WTC11 (cell line): Measurements from ENCODE around the gene CCT6A. TPM values are rescaled to one million over a fixed set of nuclear protein-coding genes. Genes with fewer than 3 reads are reported as not detected.
"Not testable (repeated sequence)": the region's sequence is repeated elsewhere in the genome, so short reads cannot be mapped to it uniquely, and the experiment has no call there.

Experiments used
- ATAC-seq: fragments of 200-7000 bp; cut with Tn5 transposase; 2 replicates; pipeline ENCODE4 v1.10.0; 2021; ENCODE audit warnings: mild to moderate bottlenecking, moderate library complexity
- CTCF ChIA-PET: fragments of 300-600 bp; sonication (Branson Sonifier 250); formaldehyde crosslinking; loops from one replicate; lab custom pipeline; 2021; ENCODE audit warnings: antibody characterized with exemption; lab: Charles Lee
- POLR2A ChIA-PET: fragments of 350-600 bp; sonication (Branson Sonifier 250); formaldehyde crosslinking; loops from one replicate; lab custom pipeline; 2021; ENCODE audit warnings: antibody characterized with exemption; lab: Charles Lee
- DNase-seq: peaks from one replicate; pipeline ENCODE4 v3.0.0; 2021; ENCODE audit warnings: low spot score
- H3K27ac Mint-ChIP-seq: 2 replicates; pipeline ENCODE4 v1.8.0; 2021; ENCODE audit warnings: mixed read lengths
- H3K27me3 Mint-ChIP-seq: 2 replicates; pipeline ENCODE4 v1.8.0; 2021; ENCODE audit warnings: low read depth, mild to moderate bottlenecking, moderate library complexity, mixed read lengths
- H3K36me3 Mint-ChIP-seq: 2 replicates; pipeline ENCODE4 v1.8.0; 2021; ENCODE audit warnings: mixed read lengths
- H3K4me1 Mint-ChIP-seq: 2 replicates; pipeline ENCODE4 v1.8.0; 2022; ENCODE audit warnings: mixed read lengths
- H3K4me3 Mint-ChIP-seq: 2 replicates; pipeline ENCODE4 v1.8.0; 2021; ENCODE audit warnings: mild to moderate bottlenecking, moderate library complexity, mixed read lengths
- H3K9me3 Mint-ChIP-seq: 2 replicates; pipeline ENCODE4 v1.8.0; 2021; ENCODE audit warnings: mixed read lengths
- ATF1 ChIP-seq: sonication (generic); formaldehyde crosslinking; IDR thresholded peaks from 2 replicates; pipeline ENCODE4 v1.8.1; 2023; ENCODE audit warnings: mild to moderate bottlenecking, moderate library complexity, missing genetic modification reagents
- CREB1 ChIP-seq: sonication (generic); formaldehyde crosslinking; IDR thresholded peaks from 2 replicates; pipeline ENCODE4 v1.8.0; 2023; ENCODE audit warnings: mild to moderate bottlenecking, missing genetic modification reagents
- ERG ChIP-seq: fragments of 250-450 bp; sonication (Bioruptor Pico); IDR thresholded peaks from 2 replicates; pipeline ENCODE4 v1.8.0; 2021; ENCODE audit warnings: mild to moderate bottlenecking
- FOXK1 ChIP-seq: sonication (generic); formaldehyde crosslinking; IDR thresholded peaks from 2 replicates; pipeline ENCODE4 v1.8.0; 2022; ENCODE audit warnings: mild to moderate bottlenecking, moderate library complexity, missing genetic modification reagents
- FOXP1 ChIP-seq: sonication (generic); formaldehyde crosslinking; IDR thresholded peaks from 2 replicates; pipeline ENCODE4 v1.8.0; 2022; ENCODE audit warnings: missing genetic modification reagents, mild to moderate bottlenecking, moderate library complexity, borderline replicate concordance
- GABPB1 ChIP-seq: sonication (generic); formaldehyde crosslinking; IDR thresholded peaks from 2 replicates; pipeline ENCODE4 v1.8.1; 2023; ENCODE audit warnings: mild to moderate bottlenecking, missing genetic modification reagents
- IRF2 ChIP-seq: sonication (generic); formaldehyde crosslinking; IDR thresholded peaks from 2 replicates; pipeline ENCODE4 v1.8.0; 2022; ENCODE audit warnings: low read depth, missing genetic modification reagents, borderline replicate concordance
- JUN ChIP-seq: sonication (generic); formaldehyde crosslinking; IDR thresholded peaks from 2 replicates; pipeline ENCODE4 v1.8.0; 2023; ENCODE audit warnings: mild to moderate bottlenecking, missing genetic modification reagents
- MLX ChIP-seq: sonication (generic); formaldehyde crosslinking; IDR thresholded peaks from 2 replicates; pipeline ENCODE4 v1.8.1; 2023; ENCODE audit warnings: mild to moderate bottlenecking, missing genetic modification reagents, moderate library complexity
- PRDM15 ChIP-seq: sonication (generic); formaldehyde crosslinking; IDR thresholded peaks from 2 replicates; pipeline ENCODE4 v1.8.0; 2022; ENCODE audit warnings: missing genetic modification reagents
- RELA ChIP-seq: sonication (generic); formaldehyde crosslinking; IDR thresholded peaks from 2 replicates; pipeline ENCODE4 v1.8.1; 2022; ENCODE audit warnings: missing genetic modification reagents, mild to moderate bottlenecking, borderline replicate concordance
- SP1 ChIP-seq: sonication (generic); formaldehyde crosslinking; conservative IDR thresholded peaks from 2 replicates; pipeline ENCODE4 v1.8.1; 2022; ENCODE audit warnings: missing genetic modification reagents
- ZNF263 ChIP-seq: sonication (generic); formaldehyde crosslinking; IDR thresholded peaks from 2 replicates; pipeline ENCODE4 v1.8.1; 2022; ENCODE audit warnings: low read depth, mild to moderate bottlenecking, moderate library complexity, missing genetic modification reagents
- ZNF317 ChIP-seq: sonication (generic); formaldehyde crosslinking; IDR thresholded peaks from 2 replicates; pipeline ENCODE4 v1.8.1; 2023; ENCODE audit warnings: low read depth, mild to moderate bottlenecking, moderate library complexity, missing genetic modification reagents, borderline replicate concordance
- ZNF416 ChIP-seq: fragments of 250-450 bp; sonication (Bioruptor Pico); IDR thresholded peaks from 2 replicates; pipeline ENCODE4 v1.9.0; 2021; ENCODE audit warnings: mild to moderate bottlenecking, inconsistent platforms
- total RNA-seq: library from RNA; stranded (reverse); gene quantifications from 3 replicates; pipeline ENCODE4 v1.2.3, GENCODE V29; 2021
- TF ChIP-seq, protein P1 (sequence below): sonication (generic); formaldehyde crosslinking; IDR thresholded peaks from 2 replicates; pipeline ENCODE4 v1.8.1; 2022; ENCODE audit warnings: mild to moderate bottlenecking, moderate library complexity, missing genetic modification reagents
- TF ChIP-seq, protein P2 (sequence below): sonication (generic); formaldehyde crosslinking; IDR thresholded peaks from 2 replicates; pipeline ENCODE4 v1.8.0; 2022; ENCODE audit warnings: mild to moderate bottlenecking, missing genetic modification reagents
- TF ChIP-seq, protein P3 (sequence below): sonication (generic); formaldehyde crosslinking; IDR thresholded peaks from 2 replicates; pipeline ENCODE4 v1.8.1; 2022; ENCODE audit warnings: mild to moderate bottlenecking, missing genetic modification reagents, moderate library complexity, borderline replicate concordance
- TF ChIP-seq, protein P4 (sequence below): fragments of 200-600 bp; IDR thresholded peaks from 2 replicates; pipeline ENCODE4 v1.8.0; 2022; ENCODE audit warnings: antibody characterized with exemption

Gene CCT6A
- total RNA-seq, 1 experiment from 2014 or later: 246 TPM

GRCh38 chr7:56032578-56032977 lies 19.0 kb upstream of the CCT6A start:
- not testable (repeated sequence) for DNase-seq, H3K9me3 Mint-ChIP-seq, H3K27me3 Mint-ChIP-seq, ATAC-seq, H3K27ac Mint-ChIP-seq, H3K4me1 Mint-ChIP-seq
- H3K36me3 Mint-ChIP-seq: peaks cover 28% of the 10 kb centered on the region
- peak overlapping the region; percentile 92 for H3K4me3 Mint-ChIP-seq
- POLR2A ChIA-PET: interaction anchor here (0.6 to 3.3 kb wide), 3 partner anchors 18 to 42 kb away, joined by 4 to 49 read pairs (median 11); partner anchors contain the start of genes CCT6A, PSPH and SUMF2
- CTCF ChIA-PET: interaction anchor here (2.4 kb wide), 2 partner anchors 19 to 41 kb away, joined by 11 read pairs; partner anchors contain the start of genes CCT6A and PSPH

- H3K27ac Mint-ChIP-seq: peak overlapping the region; percentile 99
- H3K4me3 Mint-ChIP-seq: peak overlapping the region; percentile 92
- no peaks in the 10 kb centered on the region for H3K9me3 Mint-ChIP-seq
- ATAC-seq (peak; percentile 98), DNase-seq (peak; percentile 92)
- TF ChIP-seq, protein P1, sequence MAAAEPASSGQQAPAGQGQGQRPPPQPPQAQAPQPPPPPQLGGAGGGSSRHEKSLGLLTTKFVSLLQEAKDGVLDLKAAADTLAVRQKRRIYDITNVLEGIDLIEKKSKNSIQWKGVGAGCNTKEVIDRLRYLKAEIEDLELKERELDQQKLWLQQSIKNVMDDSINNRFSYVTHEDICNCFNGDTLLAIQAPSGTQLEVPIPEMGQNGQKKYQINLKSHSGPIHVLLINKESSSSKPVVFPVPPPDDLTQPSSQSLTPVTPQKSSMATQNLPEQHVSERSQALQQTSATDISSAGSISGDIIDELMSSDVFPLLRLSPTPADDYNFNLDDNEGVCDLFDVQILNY (CRISPR knock-in tag): no peak
- TF ChIP-seq FOXK1: 0 out of 2 replicates have a peak, but pooled peaks have one; percentile 5
- no peak for TF ChIP-seq JUN (CRISPR knock-in tag)
- TF ChIP-seq, protein P2, sequence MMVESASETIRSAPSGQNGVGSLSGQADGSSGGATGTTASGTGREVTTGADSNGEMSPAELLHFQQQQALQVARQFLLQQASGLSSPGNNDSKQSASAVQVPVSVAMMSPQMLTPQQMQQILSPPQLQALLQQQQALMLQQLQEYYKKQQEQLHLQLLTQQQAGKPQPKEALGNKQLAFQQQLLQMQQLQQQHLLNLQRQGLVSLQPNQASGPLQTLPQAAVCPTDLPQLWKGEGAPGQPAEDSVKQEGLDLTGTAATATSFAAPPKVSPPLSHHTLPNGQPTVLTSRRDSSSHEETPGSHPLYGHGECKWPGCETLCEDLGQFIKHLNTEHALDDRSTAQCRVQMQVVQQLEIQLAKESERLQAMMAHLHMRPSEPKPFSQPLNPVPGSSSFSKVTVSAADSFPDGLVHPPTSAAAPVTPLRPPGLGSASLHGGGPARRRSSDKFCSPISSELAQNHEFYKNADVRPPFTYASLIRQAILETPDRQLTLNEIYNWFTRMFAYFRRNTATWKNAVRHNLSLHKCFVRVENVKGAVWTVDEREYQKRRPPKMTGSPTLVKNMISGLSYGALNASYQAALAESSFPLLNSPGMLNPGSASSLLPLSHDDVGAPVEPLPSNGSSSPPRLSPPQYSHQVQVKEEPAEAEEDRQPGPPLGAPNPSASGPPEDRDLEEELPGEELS (CRISPR knock-in tag): no peak; the same call in 1 of the 2 replicates
- TF ChIP-seq IRF2: no peak
- TF ChIP-seq GABPB1: peak; percentile 88
- TF ChIP-seq, protein P3, sequence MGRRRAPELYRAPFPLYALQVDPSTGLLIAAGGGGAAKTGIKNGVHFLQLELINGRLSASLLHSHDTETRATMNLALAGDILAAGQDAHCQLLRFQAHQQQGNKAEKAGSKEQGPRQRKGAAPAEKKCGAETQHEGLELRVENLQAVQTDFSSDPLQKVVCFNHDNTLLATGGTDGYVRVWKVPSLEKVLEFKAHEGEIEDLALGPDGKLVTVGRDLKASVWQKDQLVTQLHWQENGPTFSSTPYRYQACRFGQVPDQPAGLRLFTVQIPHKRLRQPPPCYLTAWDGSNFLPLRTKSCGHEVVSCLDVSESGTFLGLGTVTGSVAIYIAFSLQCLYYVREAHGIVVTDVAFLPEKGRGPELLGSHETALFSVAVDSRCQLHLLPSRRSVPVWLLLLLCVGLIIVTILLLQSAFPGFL: no peak
- TF ChIP-seq CREB1 (CRISPR knock-in tag): no peak
- TF ChIP-seq, protein P4, sequence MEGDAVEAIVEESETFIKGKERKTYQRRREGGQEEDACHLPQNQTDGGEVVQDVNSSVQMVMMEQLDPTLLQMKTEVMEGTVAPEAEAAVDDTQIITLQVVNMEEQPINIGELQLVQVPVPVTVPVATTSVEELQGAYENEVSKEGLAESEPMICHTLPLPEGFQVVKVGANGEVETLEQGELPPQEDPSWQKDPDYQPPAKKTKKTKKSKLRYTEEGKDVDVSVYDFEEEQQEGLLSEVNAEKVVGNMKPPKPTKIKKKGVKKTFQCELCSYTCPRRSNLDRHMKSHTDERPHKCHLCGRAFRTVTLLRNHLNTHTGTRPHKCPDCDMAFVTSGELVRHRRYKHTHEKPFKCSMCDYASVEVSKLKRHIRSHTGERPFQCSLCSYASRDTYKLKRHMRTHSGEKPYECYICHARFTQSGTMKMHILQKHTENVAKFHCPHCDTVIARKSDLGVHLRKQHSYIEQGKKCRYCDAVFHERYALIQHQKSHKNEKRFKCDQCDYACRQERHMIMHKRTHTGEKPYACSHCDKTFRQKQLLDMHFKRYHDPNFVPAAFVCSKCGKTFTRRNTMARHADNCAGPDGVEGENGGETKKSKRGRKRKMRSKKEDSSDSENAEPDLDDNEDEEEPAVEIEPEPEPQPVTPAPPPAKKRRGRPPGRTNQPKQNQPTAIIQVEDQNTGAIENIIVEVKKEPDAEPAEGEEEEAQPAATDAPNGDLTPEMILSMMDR: no peak
- TF ChIP-seq FOXP1 (CRISPR knock-in tag): 0 out of 2 replicates have a peak, but pooled peaks have one; percentile 22
- TF ChIP-seq ZNF317 (CRISPR knock-in tag): peak; percentile 17; the same call in 1 of the 2 replicates
- TF ChIP-seq RELA (CRISPR knock-in tag): no peak
- TF ChIP-seq SP1 (CRISPR knock-in tag): peak; percentile 47; the same call in 1 of the 2 replicates
- TF ChIP-seq PRDM15 (CRISPR knock-in tag): no peak
- no peak for TF ChIP-seq MLX (CRISPR knock-in tag)
- TF ChIP-seq ZNF416 (CRISPR knock-in tag): no peak
- no peak for TF ChIP-seq ZNF263 (CRISPR knock-in tag)
- no peak for TF ChIP-seq ATF1 (CRISPR knock-in tag)
- no peak for TF ChIP-seq ERG (CRISPR knock-in tag)
- peaks cover 7% of the 10 kb centered on the region for H3K4me1 Mint-ChIP-seq
- no peaks in the 10 kb centered on the region for H3K27me3 Mint-ChIP-seq
- ChIA-PET POLR2A (interaction anchor here (0.5 to 3.3 kb wide), 12 partner anchors 10 to 252 kb away, joined by 3 to 49 read pairs (median 4); partner anchors contain the start of genes CCT6A, NIPSNAP2, PSPH and SUMF2), CTCF (interaction anchor here (0.6 to 2.4 kb wide), 14 partner anchors 9 to 393 kb away, joined by 3 to 11 read pairs (median 4); partner anchors contain the start of genes CCT6A, MRPS17 and PSPH)
- peaks cover 26% of the 10 kb centered on the region for H3K36me3 Mint-ChIP-seq
These were observed 17.7 kb upstream of the CCT6A start for GRCh38 chr7:56033671-56034432.
